Colonic mucosa (tissue), 4 donors: ENCODE data around the gene ACTA2. TPM values are rescaled to one million over a fixed set of nuclear protein-coding genes. Genes with fewer than 3 reads are reported as not detected.

Source experiments
- DNase-seq: peaks from one replicate; pipeline ENCODE4 v3.0.0-alpha.2; 2020
- H3K27ac ChIP-seq: fragments of 200-600 bp; one replicate; pipeline ENCODE4 v1.8.0; 2021
- H3K27me3 ChIP-seq: fragments of 200-600 bp; one replicate; pipeline ENCODE4 v1.8.0; 2021
- H3K36me3 ChIP-seq: fragments of 200-600 bp; one replicate; pipeline ENCODE4 v1.8.0; 2021
- H3K4me1 ChIP-seq: fragments of 200-600 bp; one replicate; pipeline ENCODE4 v1.8.0; 2021; ENCODE audit warnings: mild to moderate bottlenecking
- H3K4me3 ChIP-seq: fragments of 200-600 bp; one replicate; pipeline ENCODE4 v1.8.0; 2021
- H3K9ac ChIP-seq, 2 donors: one replicate each; pipeline ENCODE4 v1.7.0; 2013; ENCODE audit warnings: control low read depth in 2 of 2, low read depth in 2 of 2, low read length in 2 of 2
- H3K9me3 ChIP-seq: fragments of 200-600 bp; one replicate; pipeline ENCODE4 v1.8.0; 2021
- intact Hi-C: fragments of 100-400 bp; cut with DNase I; formaldehyde crosslinking; loops from one replicate; pipeline ENCODE4 v1.14.1; 2022
- total RNA-seq, 2 donors: library from RNA; stranded (reverse); fragmentation: NEBNext Ultra II Directional in 1 of 2; extraction: Animal tissue kit (Norgen Biotek cat#: 25700) in 1 of 2; gene quantifications; one replicate each; pipeline ENCODE4 v1.2.1, GENCODE V29; 2021
- TF ChIP-seq, protein P1 (sequence below): fragments of 200-600 bp; IDR thresholded peaks from one replicate; pipeline ENCODE4 v1.8.0; 2022; ENCODE audit warnings: antibody characterized with exemption, mild to moderate bottlenecking
- donor health status: healthy.
- donor health status: DM: no; HTN: no; CAD: no.
- donor health status: DM: no; HTN: no; CAD: no.

The ACTA2 gene
- total RNA-seq, 2 donors from 2014 or later = 88.3 to 265 TPM

DNA sequence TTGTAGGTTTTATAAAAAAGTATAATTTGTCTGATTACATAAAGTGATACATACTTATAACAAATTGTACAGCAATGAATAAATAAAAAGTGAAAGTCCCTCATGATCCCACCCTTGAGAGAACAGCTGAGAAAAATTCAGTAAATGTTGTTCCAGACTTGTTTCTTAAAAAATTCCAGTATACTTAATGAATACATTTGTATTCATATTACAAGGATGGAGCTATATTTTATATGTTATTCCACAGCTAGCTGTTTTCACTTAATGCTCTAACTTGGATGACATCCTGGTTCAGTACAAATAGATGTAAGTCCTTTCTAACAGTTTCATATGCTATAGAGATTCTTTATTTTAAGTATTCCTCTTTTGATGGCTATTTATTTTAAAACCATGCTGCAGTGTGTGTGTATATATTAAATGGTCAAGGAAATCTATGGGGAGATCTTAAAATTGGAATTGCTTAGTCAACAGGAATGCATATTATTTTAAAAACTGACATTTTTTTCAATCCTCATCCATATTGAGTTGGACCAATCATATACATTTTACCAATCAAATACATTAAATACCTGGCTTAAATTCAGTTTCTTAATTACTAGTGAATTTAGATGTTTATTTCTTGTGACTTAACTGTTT is 63.6 kb downstream of the ACTA2 start:
- no peak overlapping the region for H3K4me3 ChIP-seq
- no peak overlapping the region for H3K27ac ChIP-seq
- TF ChIP-seq, protein P1, sequence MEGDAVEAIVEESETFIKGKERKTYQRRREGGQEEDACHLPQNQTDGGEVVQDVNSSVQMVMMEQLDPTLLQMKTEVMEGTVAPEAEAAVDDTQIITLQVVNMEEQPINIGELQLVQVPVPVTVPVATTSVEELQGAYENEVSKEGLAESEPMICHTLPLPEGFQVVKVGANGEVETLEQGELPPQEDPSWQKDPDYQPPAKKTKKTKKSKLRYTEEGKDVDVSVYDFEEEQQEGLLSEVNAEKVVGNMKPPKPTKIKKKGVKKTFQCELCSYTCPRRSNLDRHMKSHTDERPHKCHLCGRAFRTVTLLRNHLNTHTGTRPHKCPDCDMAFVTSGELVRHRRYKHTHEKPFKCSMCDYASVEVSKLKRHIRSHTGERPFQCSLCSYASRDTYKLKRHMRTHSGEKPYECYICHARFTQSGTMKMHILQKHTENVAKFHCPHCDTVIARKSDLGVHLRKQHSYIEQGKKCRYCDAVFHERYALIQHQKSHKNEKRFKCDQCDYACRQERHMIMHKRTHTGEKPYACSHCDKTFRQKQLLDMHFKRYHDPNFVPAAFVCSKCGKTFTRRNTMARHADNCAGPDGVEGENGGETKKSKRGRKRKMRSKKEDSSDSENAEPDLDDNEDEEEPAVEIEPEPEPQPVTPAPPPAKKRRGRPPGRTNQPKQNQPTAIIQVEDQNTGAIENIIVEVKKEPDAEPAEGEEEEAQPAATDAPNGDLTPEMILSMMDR = no peak
- no peaks in the 10 kb centered on the region for H3K36me3 ChIP-seq
- H3K27me3 ChIP-seq = no peaks in the 10 kb centered on the region
- no peaks in the 10 kb centered on the region for H3K9me3 ChIP-seq
- no peak overlapping the region for H3K9ac ChIP-seq
- H3K4me1 ChIP-seq = no peaks in the 10 kb centered on the region
- intact Hi-C loops = no loop called here
- DNase-seq = no peak

DNA sequence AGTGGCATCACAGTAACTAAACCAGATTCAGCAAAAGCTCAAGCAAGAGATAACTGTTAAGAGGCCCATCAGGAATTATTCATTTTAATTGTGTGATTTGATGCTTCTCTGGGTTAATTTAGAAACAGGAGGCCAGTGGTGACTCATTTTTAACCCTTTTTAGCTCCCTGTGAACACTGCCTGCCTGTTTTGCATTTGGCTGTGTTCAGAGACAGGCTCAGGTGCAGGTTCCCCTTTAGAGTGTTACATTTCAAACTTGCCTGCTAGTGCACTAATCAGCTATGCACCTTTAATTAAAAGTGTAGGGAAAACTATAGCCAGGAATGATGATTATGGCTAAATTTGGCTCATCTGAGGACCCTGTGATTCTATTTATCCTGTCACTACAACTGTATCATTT is 66.0 kb downstream of the ACTA2 start:
- Histone ChIP-seq H3K36me3 (no peaks in the 10 kb centered on the region), H3K27ac (no peak overlapping the region), H3K9me3 (no peaks in the 10 kb centered on the region), H3K4me3 (no peak overlapping the region), H3K9ac (no peak overlapping the region), H3K4me1 (no peaks in the 10 kb centered on the region), H3K27me3 (no peaks in the 10 kb centered on the region)
- no peak for DNase-seq
- TF ChIP-seq, protein P1 = no peak
- intact Hi-C loops = no loop called here

Other genes with a start within 250 kb of the ACTA2 start
- gene LIPK, start 246.5 kb downstream of the ACTA2 start, total RNA-seq = not detected
- gene LIPN, start 192.8 kb downstream of the ACTA2 start, total RNA-seq = not detected
- not detected for gene LIPM, start 150.0 kb downstream of the ACTA2 start, total RNA-seq
- gene ANKRD22, start 100.9 kb downstream of the ACTA2 start, total RNA-seq = 10 to 100 TPM; 26.6 to 28.2 TPM
- 10 to 100 TPM; 16.3 to 20.4 TPM for gene STAMBPL1, start 72.5 kb downstream of the ACTA2 start, total RNA-seq
- 10 to 100 TPM; 41.1 to 43.1 TPM for gene FAS, start 38.0 kb upstream of the ACTA2 start, total RNA-seq